KG1 (cell line): ENCODE data around the gene SRRM1.

ENCODE experiments used
- DNase-seq: peaks from one replicate; lab custom pipeline; 2025; lab: John Stamatoyannopoulos, UW

SRRM1 gene, protein sequence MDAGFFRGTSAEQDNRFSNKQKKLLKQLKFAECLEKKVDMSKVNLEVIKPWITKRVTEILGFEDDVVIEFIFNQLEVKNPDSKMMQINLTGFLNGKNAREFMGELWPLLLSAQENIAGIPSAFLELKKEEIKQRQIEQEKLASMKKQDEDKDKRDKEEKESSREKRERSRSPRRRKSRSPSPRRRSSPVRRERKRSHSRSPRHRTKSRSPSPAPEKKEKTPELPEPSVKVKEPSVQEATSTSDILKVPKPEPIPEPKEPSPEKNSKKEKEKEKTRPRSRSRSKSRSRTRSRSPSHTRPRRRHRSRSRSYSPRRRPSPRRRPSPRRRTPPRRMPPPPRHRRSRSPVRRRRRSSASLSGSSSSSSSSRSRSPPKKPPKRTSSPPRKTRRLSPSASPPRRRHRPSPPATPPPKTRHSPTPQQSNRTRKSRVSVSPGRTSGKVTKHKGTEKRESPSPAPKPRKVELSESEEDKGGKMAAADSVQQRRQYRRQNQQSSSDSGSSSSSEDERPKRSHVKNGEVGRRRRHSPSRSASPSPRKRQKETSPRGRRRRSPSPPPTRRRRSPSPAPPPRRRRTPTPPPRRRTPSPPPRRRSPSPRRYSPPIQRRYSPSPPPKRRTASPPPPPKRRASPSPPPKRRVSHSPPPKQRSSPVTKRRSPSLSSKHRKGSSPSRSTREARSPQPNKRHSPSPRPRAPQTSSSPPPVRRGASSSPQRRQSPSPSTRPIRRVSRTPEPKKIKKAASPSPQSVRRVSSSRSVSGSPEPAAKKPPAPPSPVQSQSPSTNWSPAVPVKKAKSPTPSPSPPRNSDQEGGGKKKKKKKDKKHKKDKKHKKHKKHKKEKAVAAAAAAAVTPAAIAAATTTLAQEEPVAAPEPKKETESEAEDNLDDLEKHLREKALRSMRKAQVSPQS

DNA sequence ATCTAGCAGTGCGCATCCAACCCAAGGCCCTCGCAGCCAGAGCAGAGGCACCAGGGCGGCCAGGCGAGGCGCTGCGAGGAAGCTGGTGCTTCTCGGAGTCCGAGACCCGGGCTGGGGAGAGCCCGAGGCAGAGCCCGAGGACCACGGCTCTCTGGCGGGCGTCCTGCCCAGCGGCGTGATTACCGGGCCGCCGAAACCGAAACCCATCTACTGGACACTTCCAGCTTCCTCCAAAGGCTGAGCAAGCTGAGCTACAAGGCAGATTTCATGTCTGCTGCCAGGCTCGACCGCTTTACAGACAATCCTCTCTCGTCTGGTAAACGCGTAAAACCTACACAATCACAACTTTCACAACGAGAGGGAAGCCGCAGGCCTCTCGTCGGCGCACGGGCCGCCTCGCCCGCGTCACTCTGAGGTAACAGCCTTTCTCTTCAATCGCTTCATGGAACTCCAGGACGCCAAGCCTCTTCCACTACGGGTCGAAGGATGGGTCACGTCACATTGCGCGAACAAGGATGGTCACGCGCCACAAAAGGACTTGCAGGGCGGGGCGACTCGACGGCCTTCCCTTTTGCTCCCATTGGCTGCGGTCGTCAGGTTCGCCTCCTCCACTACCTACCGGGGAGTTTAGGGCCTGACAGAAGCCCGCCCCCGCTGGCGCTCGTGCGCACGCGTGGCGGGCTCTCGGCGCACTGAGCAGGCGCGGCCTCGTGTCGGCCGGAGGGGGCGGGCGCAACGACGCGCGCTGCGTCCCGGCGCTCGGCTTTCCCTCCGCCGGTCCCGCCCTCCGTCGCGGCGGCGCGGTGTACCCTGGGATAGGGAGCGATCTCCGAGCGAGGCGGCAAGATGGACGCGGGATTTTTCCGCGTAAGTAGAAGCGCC is at the start of gene SRRM1:
Gene SRRM1, plus strand, starts transcription at position 822 of the 882 bp plus-strand sequence. Its CDS starts 25 bp downstream, at position 847.
- peak; percentile 96 for DNase-seq

DNA sequence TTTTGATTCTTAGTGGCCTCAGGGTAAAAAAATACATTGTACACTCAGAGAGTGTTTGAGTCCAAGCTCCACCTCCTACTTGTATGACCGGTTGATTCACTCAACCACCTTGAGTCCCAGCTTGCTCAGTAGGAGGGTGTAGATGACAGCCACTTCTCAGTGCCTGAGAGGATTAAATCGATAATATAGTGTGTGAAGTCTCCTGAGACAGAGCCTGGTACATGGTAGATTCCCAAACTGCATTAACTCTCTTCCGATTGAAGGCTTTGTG is 48.8 kb upstream of the SRRM1 start:
- no peak for DNase-seq

DNA sequence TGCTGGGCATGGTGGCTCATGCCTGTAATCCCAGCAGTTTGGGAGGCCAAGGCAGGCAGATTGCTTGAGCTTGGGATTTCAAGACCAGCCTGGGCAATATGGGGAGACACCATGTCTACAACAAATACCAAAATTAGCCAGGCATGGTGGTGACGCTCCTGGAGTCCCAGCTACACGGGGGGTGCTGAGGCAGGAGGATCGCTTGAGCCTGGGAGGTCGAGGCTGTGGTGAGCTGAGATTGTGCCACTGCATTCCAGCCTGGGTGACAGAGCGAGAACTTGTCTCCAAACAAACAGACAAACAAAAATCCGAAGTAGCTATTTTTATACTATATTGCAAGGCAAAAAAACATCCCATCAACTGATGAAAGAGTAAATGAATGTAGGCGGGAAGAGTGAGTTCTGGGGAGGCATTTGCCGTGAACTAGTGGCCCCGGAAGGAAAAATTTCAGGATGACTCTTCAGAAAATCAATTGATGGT is 46.7 kb upstream of the SRRM1 start:
- DNase-seq: no peak

DNA sequence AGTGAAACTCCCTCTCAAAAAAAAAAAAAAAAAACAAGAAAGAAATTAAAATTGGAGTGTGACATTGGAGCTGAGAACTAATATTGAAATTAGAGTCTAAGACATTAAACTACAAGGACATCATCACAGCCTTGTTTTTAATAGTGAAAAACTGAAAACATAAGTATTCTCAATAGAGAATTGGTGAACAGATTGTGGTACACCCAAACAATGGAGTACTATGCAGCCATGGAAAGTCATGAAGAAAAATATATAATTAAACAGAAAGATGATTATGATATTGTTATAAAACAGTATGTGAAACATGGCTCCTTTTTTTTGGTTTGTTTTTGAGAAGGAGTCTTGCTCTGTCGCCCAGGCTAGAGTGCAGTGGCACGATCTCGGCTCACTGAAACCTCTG is 43.8 kb upstream of the SRRM1 start:
- DNase-seq: no peak

DNA sequence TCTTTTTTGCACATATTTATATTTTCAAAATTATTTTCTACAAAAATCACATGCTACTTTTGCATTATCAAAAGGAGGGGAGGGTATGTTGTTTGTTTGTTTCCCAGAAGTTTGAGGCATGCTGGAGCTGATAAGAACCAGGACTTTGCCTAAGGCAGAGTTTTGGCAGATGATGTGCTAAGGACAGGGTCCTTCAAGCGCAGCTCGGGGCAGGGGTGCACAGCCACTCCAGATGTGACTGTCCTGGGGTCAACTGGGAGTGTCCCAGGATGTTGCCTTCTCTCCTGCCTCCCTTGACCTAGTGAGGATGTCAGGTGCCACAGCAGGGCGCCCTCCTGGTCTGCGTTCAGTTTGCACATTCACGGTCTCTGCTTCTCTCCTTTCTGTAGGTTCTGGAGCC is 42.6 kb upstream of the SRRM1 start:
- no peak for DNase-seq

DNA sequence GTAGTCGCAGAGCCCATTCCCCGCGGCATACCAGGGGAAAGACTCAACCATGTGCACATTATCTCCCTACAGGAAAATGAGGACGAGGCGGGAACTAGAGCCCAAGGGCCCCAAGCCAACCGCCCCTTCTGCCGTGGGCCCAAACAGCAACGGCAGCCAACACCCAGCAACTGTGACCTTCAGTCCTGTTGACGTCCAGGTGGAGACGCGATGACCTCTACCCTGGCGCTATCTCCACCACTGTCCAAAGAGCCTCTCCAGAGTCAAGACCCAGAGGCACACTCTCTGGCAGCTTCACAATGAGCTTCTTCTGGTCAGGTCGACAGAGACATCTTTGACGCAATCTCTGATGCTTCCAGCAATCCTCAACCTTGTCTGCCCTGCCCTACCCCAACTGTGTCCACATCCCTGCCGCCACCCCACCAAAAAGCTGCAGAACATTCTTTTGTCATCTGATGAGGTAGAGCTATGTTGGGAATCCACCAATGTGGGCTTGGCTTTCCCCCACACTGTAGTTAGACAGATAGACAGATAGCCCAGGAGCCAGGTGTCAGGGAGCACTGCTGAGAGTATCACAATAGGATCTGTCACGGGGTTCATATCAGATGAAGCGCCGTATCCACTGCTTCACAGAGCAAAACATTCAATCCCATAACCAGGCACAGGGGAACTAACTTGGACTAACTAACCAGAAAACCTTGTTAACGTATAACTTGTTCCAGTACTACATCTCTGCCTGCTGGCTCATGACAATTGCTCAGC is 37.4 kb upstream of the SRRM1 start:
- DNase-seq: no peak

DNA sequence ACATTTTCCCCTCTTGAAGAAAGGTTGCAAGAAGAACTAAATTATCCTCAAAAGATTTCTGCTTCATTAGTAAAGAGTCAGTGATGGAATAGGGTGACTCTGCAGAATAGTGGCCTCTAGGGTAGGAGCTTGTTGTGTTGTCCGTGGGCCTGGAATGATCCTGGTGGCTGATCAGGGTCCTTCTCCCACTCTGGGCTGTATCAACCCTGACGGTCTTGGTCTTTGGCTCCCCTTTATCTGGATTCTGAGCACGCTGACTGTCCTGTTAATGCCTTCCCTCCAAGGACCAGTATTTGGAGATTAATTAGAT is 36.9 kb upstream of the SRRM1 start:
- DNase-seq: no peak

DNA sequence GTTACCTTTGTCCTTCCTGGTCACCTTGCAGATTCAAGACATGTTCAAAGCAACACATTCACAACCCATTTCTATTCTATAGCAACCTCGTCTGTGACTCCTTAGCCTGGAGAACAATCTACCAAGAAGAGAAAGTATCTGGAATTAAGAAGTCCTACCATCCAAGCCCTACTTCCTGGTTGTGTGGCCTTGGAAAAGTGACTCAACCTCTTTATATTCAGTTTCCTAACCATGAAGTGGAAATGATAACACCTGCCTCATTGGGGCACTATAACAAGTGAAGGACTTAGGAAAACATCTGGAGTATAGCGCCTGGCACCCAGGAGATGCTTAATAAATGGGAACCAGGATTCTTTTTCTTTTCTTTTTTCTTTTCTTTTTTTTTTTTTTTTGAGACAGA is 36.5 kb upstream of the SRRM1 start:
- DNase-seq: no peak

DNA sequence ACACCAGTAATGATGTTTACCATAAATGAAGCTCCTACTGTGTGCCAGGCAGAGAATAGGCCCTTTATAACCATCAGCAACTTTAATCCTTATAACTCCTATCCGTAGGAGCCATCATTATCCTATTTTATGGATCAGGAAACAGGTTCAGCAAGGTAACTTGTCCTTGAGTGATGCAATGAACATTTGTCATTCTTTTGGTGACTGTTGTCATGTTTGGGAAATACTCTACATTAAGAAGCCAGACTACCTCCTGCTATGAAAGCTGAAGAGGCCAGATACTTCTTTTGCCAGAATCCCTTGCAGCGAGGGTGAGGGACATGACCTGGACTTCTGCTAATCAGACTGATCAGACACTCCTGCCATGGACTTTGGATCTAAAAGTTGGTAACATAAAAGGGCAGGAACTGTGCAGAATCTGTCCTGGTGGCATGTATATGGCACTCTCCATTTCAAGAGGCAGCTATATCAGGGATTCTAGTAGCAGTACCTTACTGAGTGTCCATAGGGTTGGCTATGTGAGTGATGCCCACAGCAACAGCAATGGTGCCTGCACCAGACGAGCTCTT is 33.1 kb upstream of the SRRM1 start:
- no peak for DNase-seq

DNA sequence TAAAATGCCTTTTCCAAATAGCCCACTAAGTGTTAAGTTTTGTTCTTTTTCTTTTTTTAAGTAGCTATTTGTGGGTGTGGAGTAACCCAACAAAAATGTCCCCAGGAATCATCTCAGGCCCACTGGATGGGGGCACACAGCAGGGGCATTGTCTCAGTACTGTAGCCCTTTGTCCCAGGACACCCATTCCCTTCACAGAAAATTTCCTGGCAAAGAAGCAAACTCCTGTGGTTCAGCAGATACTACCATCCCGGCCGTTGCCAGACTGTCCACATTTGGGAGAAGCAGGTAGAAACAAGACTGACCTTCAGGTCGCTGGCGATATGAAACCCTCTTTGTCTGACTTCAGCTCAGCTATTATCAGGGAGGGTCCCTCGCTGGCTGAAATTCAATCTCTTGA is 23.7 kb upstream of the SRRM1 start:
- no peak for DNase-seq

DNA sequence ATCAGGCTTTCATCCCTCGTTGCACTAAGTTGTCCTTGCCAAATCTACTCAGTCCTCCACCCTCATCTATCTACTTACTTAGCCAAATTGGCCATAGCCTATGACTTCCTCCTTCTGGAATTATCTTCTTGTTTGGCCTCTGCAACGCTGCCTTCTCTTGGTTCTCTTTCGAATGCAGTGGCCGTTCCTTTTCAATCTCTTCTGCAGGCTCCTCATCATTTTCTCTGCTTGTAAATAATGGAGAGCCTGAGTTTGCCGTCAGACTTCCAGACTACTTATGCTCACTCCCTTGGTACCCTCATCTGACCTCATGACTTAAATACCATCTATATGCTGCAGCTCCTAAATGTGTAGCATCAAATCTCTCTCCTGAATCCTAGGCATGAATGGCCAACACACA is 22.4 kb upstream of the SRRM1 start:
- DNase-seq: no peak

DNA sequence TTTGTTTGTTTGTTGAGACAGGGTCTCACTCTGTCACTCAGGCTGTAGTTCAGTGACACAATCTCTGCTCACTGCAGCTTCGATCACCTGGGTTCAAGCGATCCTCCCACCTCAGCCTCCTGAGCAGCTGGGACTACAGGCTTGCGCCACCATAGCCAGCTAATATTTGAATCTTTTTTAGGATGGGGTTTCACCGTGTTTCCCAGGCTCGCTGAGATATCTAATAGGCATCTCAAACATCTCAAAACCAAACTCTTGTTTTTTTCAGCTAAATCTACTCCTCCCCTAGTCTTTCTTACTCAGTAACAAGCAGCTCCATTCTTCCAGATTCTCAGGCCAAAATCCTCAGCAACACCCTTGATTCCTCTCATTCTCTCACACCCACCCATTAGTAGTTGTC is 22.0 kb upstream of the SRRM1 start:
- DNase-seq: no peak

DNA sequence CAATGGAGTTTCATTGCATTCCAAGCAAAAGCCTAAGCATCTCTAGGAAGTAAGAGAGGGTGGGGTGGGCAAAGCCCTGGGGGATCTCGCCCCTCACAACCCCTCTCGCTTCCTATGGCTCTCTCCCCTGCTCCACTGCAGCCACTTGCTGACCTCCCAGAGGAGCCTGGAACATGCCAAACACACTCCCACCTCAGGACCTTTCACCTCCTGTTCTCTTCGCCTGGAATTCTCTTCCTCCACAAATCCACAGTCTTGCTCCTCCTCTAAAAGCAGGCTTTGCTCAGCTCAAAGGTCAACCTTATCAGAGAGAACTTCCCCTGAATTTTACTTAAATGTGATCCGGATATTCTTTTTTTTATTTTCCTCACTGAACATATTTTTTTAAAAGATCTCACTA is 20.9 kb upstream of the SRRM1 start:
- no peak for DNase-seq

DNA sequence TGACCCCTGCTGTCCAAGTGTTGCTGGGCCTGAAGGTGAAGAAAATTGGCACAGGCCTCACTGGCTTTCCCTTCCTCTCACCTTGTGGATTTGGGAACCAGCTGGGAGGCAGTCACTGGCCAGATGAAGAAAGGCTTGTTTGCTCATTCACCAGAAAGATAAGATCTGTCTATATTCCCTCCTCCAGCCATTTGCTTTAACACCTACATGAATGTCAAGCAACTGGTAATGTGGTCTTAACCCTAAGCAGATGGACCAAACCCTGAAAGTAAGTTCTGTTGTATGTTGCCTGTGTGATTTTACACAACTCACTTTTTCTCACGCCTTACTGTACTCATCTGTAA is 10.3 kb upstream of the SRRM1 start:
- no peak for DNase-seq

DNA sequence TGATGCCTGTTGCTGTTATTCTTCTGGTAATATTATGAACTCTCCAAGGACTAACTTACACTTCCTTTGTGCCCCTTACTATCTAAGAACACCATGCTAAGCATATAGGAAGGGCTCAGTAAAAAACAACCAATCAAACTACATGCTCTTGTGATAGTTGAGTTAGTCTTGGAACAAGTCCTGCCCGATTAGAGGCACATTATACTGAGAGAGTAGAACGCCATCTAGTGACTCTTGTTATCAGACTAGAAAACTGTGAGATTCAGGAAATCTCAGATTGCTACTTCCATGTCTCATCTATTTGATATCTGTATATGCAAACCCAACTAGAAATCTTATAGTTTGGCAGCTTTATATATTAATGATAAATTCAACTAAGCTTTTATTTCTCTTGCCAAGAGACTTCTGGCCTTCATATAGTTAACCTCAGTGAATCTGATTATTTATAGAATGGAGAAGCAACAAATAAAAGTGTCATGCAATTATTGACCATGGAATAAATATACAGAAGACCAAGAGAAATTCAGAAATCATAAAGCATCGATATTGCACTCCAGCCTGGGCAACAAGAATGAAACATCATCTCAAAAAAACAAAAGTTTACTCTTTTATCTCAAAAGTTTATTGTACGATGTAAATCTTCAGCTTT is 7.8 kb upstream of the SRRM1 start:
- DNase-seq: no peak

DNA sequence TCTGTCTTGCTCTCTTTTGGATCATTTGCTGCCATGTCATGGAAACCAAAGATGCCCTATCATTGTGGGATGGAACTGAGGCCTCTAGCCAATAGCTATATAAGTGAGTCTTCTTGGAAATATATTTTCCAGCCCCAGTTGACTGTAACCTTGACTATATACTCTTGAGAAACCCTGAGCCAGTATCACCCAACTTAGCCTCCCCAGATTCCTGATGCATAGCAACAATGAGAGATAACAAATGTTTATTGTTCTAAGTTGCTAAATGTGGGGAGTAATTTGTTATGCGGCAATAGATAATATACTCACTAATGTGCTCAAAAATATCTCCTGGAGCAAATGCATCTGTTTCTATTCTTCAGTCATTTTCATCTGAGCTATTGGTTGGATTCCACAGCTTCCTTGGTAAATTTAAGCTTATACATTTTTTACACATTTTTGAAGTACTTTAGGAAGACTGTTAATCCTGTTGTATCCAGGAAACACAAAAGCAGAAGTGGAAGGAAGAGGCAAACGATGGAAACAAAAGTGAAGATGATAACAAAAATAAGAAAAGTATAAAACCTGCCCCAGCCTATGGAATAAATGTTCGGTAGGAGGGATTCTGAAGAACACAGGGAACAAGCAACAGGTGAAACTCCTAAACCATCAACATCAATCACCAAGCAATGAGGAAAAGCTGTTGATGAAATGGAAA is 6.3 kb upstream of the SRRM1 start:
- no peak for DNase-seq

DNA sequence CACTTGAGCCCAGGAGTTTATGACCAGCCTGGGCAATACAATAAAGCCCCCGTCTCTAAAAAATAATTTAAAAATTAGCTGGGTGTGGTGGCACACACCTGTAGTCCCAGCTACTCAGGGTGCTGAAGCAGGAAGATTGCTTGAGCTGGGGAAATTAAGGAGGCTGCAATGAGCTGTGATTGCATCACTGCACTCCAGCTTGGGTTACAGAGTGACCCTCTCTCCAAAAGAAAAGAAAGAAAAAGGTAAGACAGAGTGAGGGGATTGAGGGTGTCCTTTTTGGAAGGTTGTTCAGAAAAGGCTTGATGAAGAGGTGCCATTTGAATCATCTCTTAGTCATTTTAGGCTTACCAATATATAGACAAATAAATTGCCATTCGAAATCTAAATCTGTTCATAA is 4.0 kb upstream of the SRRM1 start:
- no peak for DNase-seq

DNA sequence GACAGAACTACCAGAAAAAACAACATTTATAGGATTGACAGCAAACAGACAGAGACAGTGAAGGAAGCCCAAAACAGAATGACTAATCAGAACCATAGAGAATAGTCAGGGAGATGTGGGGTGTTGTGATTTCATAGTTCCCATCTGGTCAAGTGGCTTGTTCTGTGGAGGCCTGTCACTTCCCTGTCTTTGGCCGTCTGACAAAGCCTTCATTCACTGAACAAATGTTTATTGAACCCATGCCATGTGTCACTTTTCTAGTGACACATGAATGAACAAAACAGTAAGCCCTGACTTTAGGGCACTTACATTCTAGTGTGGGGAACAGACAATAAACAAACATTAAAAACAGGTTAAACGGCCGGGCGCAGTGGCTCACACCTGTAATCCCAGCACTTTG is 3.2 kb upstream of the SRRM1 start:
- DNase-seq: no peak

DNA sequence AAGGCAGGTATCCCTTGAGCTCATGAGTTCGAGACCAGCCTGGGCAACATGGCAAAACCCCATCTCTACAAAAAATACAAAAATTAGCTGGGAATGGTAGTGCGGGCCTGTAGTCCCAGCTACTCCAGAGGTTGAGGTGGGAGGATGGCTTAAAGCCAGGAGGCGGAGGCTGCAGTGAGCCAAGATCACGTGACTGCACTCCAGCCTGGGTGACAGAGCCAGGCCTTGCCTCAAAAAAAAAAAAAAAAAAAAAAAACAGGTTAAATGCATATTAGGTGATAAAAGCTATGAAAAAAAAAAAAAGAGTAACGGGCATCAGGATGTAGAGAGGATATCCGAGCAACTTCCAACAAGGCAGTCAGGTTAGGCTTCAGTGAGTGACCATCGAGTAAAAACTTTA is 2.8 kb upstream of the SRRM1 start:
- DNase-seq: no peak

DNA sequence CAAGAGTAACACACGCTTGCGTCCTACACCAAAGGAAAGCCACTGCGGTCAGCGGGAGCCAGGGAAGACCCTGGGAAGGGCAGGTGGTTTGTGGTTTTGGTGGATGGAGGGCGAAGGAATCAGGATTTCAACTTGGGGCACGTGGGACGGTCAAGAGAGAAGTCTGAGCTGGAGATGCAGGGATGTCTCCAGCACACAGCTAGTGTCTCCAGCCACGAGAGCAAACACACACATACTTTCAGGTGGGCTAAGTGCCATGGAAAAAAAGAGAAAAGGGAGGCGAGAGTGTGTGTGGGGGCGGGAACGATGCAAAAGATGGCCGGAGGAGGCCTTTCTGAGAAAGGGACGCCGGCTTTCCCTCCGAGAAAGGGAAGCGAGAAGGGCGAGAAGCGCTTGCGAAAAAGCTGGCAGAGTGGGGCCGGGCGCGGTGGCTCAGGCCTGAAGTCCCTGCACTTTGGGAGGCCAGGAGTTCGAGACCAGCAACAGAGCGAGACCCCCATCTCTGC is 1.4 kb upstream of the SRRM1 start:
- no peak for DNase-seq
